Stromal cell of bone marrow (primary cell): ENCODE data around the gene INSM2.

Experiments used
- DNase-seq: peaks from one replicate; pipeline ENCODE4 v3.0.0-alpha.2; 2012; ENCODE audit warnings: low read depth

The INSM2 gene

GRCh38 chr14:35549551-35549950 lies 15.6 kb downstream of the INSM2 start:
- DNase-seq, result no peak

GRCh38 chr14:35551081-35551480 lies 17.1 kb downstream of the INSM2 start:
- DNase-seq, result no peak

GRCh38 chr14:35553808-35554207 lies 19.8 kb downstream of the INSM2 start:
- peak; percentile 9 for DNase-seq

- DNase-seq, result no peak
Observed at GRCh38 chr14:35556548-35556947, 22.6 kb downstream of the INSM2 start.

GRCh38 chr14:35557221-35557747 lies 23.3 kb downstream of the INSM2 start:
- no peak for DNase-seq

GRCh38 chr14:35558680-35559079 lies 24.7 kb downstream of the INSM2 start:
- DNase-seq, result no peak

- no peak for DNase-seq
Observed at GRCh38 chr14:35565871-35566464, 32.0 kb downstream of the INSM2 start.

- DNase-seq, result no peak
Observed at GRCh38 chr14:35571598-35571997, 37.6 kb downstream of the INSM2 start.

GRCh38 chr14:35573911-35574310 lies 39.9 kb downstream of the INSM2 start:
- no peak for DNase-seq

GRCh38 chr14:35576260-35576659 lies 42.3 kb downstream of the INSM2 start:
- DNase-seq, result no peak

GRCh38 chr14:35576856-35577255 lies 42.9 kb downstream of the INSM2 start:
- no peak for DNase-seq

GRCh38 chr14:35578135-35578534 lies 44.2 kb downstream of the INSM2 start:
- DNase-seq, result no peak

- DNase-seq, result no peak
Observed at GRCh38 chr14:35578639-35579038, 44.7 kb downstream of the INSM2 start.
